ENCODE measurements around the gene ASB10. TPM values are rescaled to one million over a fixed set of nuclear protein-coding genes. Genes with fewer than 3 reads are reported as not detected.

The ASB10 gene
- total and polyA plus RNA-seq, 2 of the 4 experiments (the other 2 are of a cell fraction), result not detected

GRCh38 chr7:151218170-151218569 lies 31.1 kb upstream of the ASB10 start:
- Histone ChIP-seq H4K8ac (ENCODE audit: low read depth in 2 of 2, low read length in 2 of 2) (no peak overlapping the region), H3K9me3 (ENCODE audit: control insufficient read depth, insufficient read depth, low read length) (no peaks in the 10 kb centered on the region), H2BK5ac (ENCODE audit: low read depth, low read length, poor library complexity, severe bottlenecking) (no peak overlapping the region), H4K91ac (ENCODE audit: insufficient read depth, low read depth, low read length) (no peak overlapping the region), H3K18ac (ENCODE audit: low read depth, low read length) (no peak overlapping the region), H3K56ac (ENCODE audit: extremely low read depth, insufficient read depth, low read length) (no peak overlapping the region), H3K27ac (ENCODE audit: insufficient read depth, low read length) (no peak overlapping the region), H2BK20ac (ENCODE audit: low read depth, low read length) (no peak overlapping the region), H3K9ac (ENCODE audit: low read depth, low read length) (no peak overlapping the region), H3K36me3 (ENCODE audit: control insufficient read depth, insufficient read depth, low read length) (peaks cover 73% of the 10 kb centered on the region), H3K14ac (replicated peaks; ENCODE audit: low read depth, low read length) (no peak overlapping the region), H2AK5ac (ENCODE audit: low read depth, low read length) (no peak overlapping the region), H3K27me3 (ENCODE audit: control insufficient read depth, insufficient read depth, low read length) (no peaks in the 10 kb centered on the region), H4K20me1 (ENCODE audit: insufficient read depth, low read length) (no peaks in the 10 kb centered on the region), H3K4ac (ENCODE audit: low read depth, low read length) (no peak overlapping the region), H3K4me2 (ENCODE audit: low read depth, low read length) (no peak overlapping the region), H3K4me3 (ENCODE audit: insufficient read depth, low read depth, low read length) (no peak overlapping the region), H3K9me1 (ENCODE audit: insufficient read depth, low read length) (no peaks in the 10 kb centered on the region), H2BK15ac (ENCODE audit: low read depth, low read length) (no peak overlapping the region), H2BK120ac (ENCODE audit: low read depth, low read length) (no peak overlapping the region), H3K23ac (ENCODE audit: low read depth, low read length) (no peak overlapping the region), H3K4me1 (ENCODE audit: control insufficient read depth, insufficient read depth, low read length) (no peaks in the 10 kb centered on the region), H4K5ac (ENCODE audit: low read depth, low read length) (no peak overlapping the region), H3K79me1 (ENCODE audit: low read depth in 1 of 2, low read length in 2 of 2) (0 out of 4 replicates have a peak, but pooled peaks cover 0 to 5% of the 10 kb centered on the region in 2 experiments), H2AFZ (replicated peaks; ENCODE audit: low read length, poor library complexity) (no peak overlapping the region), H2AK9ac (replicated peaks; ENCODE audit: low read depth, low read length, poor library complexity) (no peak overlapping the region)
- in situ Hi-C loops (cut with MboI; ENCODE audit: low sequenced_read_pairs) (no loop called here), dilution Hi-C loops (cut with HindIII; ENCODE audit: low sequenced_read_pairs, unreplicated experiment) (no loop called here), intact Hi-C loops (cut with micrococcal nuclease) (no loop called here)
- 100% methylated on average over 1 of the region's 9 CpGs; no CpG with 5 or more reads in 1 of the 2 experiments for WGBS, 2 experiments (ENCODE audit: extremely low coverage in 2 of 2, insufficient read length in 1 of 2)
- TF ChIP-seq FOS (IDR thresholded peaks at IDR 0.05; ENCODE audit: low read depth, low read length) (no peak), MAFK (IDR thresholded peaks at IDR 0.05; ENCODE audit: low read depth, low read length) (no peak)
- ChIA-PET POLR2A (ENCODE audit: unreplicated experiment) (no interaction called here), CTCF (no interaction called here)
- ATAC-seq (ENCODE audit: low read depth) (no peak), DNase-seq (no peak)
- no TSS peak for BruUV-seq (replicated peaks)

Data from IMR-90 (cell line).